GM18517 (cell line): Measurements from ENCODE around the gene TTF1.
"Not testable (repeated sequence)": the region's sequence is repeated elsewhere in the genome, so short reads cannot be mapped to it uniquely, and the experiment has no call there.

Source experiments
- ATAC-seq: cut with Tn5 transposase; IDR thresholded peaks from one replicate; pipeline ENCODE4 v1.9.1; 2021; ENCODE audit warnings: mild to moderate bottlenecking, moderate library complexity; ENCODE audit not compliant: unreplicated experiment

Gene TTF1

GRCh38 chr9:132412089-132412488 is 5.4 kb upstream of the TTF1 start:
- ATAC-seq: no peak

- no peak for ATAC-seq
Observed at GRCh38 chr9:132411091-132411508, 4.5 kb upstream of the TTF1 start.

- no peak for ATAC-seq
Observed at GRCh38 chr9:132410642-132411041, 4.0 kb upstream of the TTF1 start.

GRCh38 chr9:132409828-132410528 is 3.3 kb upstream of the TTF1 start, which contains the start of gene CFAP77:
TSS of gene CFAP77 (plus strand) at chr9:132410211. CDS start at chr9:132410272, 61 bp downstream.
- ATAC-seq: no peak

- ATAC-seq: no peak
Observed at GRCh38 chr9:132408521-132408920, 1.9 kb upstream of the TTF1 start.

- no peak for ATAC-seq
Observed at GRCh38 chr9:132407196-132407595, 556 bp upstream of the TTF1 start.

GRCh38 chr9:132404228-132404881 is 2.3 kb downstream of the TTF1 start:
- no peak for ATAC-seq

- ATAC-seq: no peak
Observed at GRCh38 chr9:132401824-132402223, 4.8 kb downstream of the TTF1 start.

- no peak for ATAC-seq
Observed at GRCh38 chr9:132395560-132395959, 11.1 kb downstream of the TTF1 start.

GRCh38 chr9:132391449-132391848 is 15.2 kb downstream of the TTF1 start:
- no peak for ATAC-seq

- ATAC-seq: no peak
Observed at GRCh38 chr9:132390966-132391365, 15.7 kb downstream of the TTF1 start.

GRCh38 chr9:132387133-132387532 is 19.5 kb downstream of the TTF1 start:
- ATAC-seq: no peak

GRCh38 chr9:132384376-132384775 is 22.3 kb downstream of the TTF1 start:
- ATAC-seq: peak; percentile 50

- no peak for ATAC-seq
Observed at GRCh38 chr9:132383462-132383883, 23.2 kb downstream of the TTF1 start.

- ATAC-seq: peak; percentile 82
Observed at GRCh38 chr9:132381966-132382541, 24.6 kb downstream of the TTF1 start.

GRCh38 chr9:132378416-132378815 is 28.2 kb downstream of the TTF1 start:
- not testable (repeated sequence) for ATAC-seq

GRCh38 chr9:132377769-132378168 is 28.9 kb downstream of the TTF1 start:
- not testable (repeated sequence) for ATAC-seq

- ATAC-seq: no peak
Observed at GRCh38 chr9:132372177-132373095, 34.2 kb downstream of the TTF1 start.

- no peak for ATAC-seq
Observed at GRCh38 chr9:132370592-132370991, 36.0 kb downstream of the TTF1 start.

GRCh38 chr9:132369421-132369820 is 37.2 kb downstream of the TTF1 start:
- ATAC-seq: no peak
